K562 (cell line): ENCODE measurements around the gene TMEM176B.

Experiments used
- CTBP1 ChIP-seq: fragments of 450-650 bp; IDR thresholded peaks from 2 replicates; pipeline ENCODE4 v1.6.1; 2016; ENCODE audit warnings: borderline replicate concordance
- EZH2 ChIP-seq: IDR thresholded peaks from 2 replicates; pipeline ENCODE4 v1.6.1; 2012; ENCODE audit warnings: low read depth, mild to moderate bottlenecking, inconsistent platforms, low read length, borderline replicate concordance
- MAFG ChIP-seq: fragments of 450-650 bp; conservative IDR thresholded peaks from 2 replicates; pipeline ENCODE4 v1.6.1; 2016; ENCODE audit warnings: missing genetic modification characterization, missing compliant biosample characterization
- MAFK ChIP-seq: IDR thresholded peaks from 2 replicates; pipeline ENCODE4 v1.6.1; 2011; ENCODE audit warnings: low read length, improper control_type of control experiment
- TAF1 ChIP-seq: IDR thresholded peaks from 2 replicates; pipeline ENCODE4 v1.6.1; 2011; ENCODE audit warnings: mild to moderate bottlenecking, low read length, moderate library complexity; ENCODE audit not compliant: insufficient read depth, control insufficient read depth, severe bottlenecking; ENCODE audit errors: extremely low read depth
- TEAD1 ChIP-seq, 2 experiments: fragments of 450-650 bp in 1 of 2; sonication (generic) in 1 of 2; formaldehyde crosslinking; IDR thresholded peaks; 2 replicates each; pipeline versions ENCODE4 v1.4.0 to v1.8.0; 2020 to 2022; ENCODE audit warnings: mild to moderate bottlenecking in 2 of 2, missing genetic modification reagents in 1 of 2
- ZFX ChIP-seq: sonication (generic); formaldehyde crosslinking; IDR thresholded peaks from 2 replicates; pipeline ENCODE4 v1.8.0; 2022; ENCODE audit warnings: mild to moderate bottlenecking, missing genetic modification reagents, moderate library complexity
- TF ChIP-seq, protein P1 (sequence below), 3 experiments: IDR thresholded peaks in 2 of 3; conservative IDR thresholded peaks in 1 of 3; 2 replicates each; pipeline ENCODE4 v1.5.1; 2011 to 2012; ENCODE audit warnings: low read length in 3 of 3, mild to moderate bottlenecking in 3 of 3, control low read depth in 2 of 3, improper control_type of control experiment in 1 of 3, inconsistent platforms in 1 of 3, low read depth in 1 of 3, mixed read lengths in 1 of 3, moderate library complexity in 1 of 3; ENCODE audit not compliant: insufficient read depth in 2 of 3
- TF ChIP-seq, protein P2 (sequence below): sonication (generic); formaldehyde crosslinking; IDR thresholded peaks from 2 replicates; pipeline ENCODE4 v1.8.1; 2022; ENCODE audit warnings: missing genetic modification reagents
- TF ChIP-seq, protein P3 (sequence below): sonication (generic); formaldehyde crosslinking; IDR thresholded peaks from 2 replicates; pipeline ENCODE4 v1.8.1; 2023; ENCODE audit warnings: mild to moderate bottlenecking, missing genetic modification reagents, moderate library complexity
- TF ChIP-seq, protein P4 (sequence below): fragments of 250-450 bp; sonication (Bioruptor Pico); IDR thresholded peaks from 2 replicates; pipeline ENCODE4 v1.8.0; 2021; ENCODE audit warnings: moderate library complexity, mild to moderate bottlenecking, inconsistent platforms

DNA sequence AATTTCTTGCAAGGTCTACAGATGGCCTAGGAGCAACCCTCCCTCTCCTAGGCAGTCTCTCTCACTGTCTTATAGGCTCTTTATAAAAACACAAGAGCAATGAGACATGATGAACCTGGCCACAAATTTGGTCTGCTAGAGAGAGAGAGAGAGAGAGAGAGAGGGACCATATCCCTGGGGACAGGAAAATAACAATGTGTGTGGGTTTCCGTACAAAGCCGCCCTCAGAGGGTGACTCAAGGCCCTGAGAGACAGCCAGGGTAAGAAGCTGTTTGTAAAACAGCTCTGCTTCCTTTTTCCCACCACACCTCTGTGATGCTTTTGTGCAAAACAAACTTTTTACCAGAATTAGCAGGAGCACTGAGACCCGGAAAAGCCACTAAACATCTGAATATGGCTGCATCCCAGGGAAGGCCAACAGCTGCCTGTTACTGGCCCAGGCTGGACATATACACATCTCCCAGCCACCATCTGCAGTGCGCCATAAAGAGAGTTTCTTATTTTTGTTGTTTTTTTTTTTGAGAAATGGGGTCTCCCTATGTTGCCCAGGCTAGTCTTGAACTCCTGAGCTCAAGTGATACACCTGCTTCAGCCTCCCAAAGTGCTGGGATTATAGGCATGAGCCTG is 44.6 kb downstream of the TMEM176B start:
- no peak for TF ChIP-seq CTBP1
- no peak for TF ChIP-seq TAF1
- no peak for TF ChIP-seq EZH2
- TF ChIP-seq, protein P1, sequence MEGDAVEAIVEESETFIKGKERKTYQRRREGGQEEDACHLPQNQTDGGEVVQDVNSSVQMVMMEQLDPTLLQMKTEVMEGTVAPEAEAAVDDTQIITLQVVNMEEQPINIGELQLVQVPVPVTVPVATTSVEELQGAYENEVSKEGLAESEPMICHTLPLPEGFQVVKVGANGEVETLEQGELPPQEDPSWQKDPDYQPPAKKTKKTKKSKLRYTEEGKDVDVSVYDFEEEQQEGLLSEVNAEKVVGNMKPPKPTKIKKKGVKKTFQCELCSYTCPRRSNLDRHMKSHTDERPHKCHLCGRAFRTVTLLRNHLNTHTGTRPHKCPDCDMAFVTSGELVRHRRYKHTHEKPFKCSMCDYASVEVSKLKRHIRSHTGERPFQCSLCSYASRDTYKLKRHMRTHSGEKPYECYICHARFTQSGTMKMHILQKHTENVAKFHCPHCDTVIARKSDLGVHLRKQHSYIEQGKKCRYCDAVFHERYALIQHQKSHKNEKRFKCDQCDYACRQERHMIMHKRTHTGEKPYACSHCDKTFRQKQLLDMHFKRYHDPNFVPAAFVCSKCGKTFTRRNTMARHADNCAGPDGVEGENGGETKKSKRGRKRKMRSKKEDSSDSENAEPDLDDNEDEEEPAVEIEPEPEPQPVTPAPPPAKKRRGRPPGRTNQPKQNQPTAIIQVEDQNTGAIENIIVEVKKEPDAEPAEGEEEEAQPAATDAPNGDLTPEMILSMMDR (IDR thresholded peaks at IDR 0.05 in 2 of 3, conservative IDR thresholded peaks at IDR 0.05 in 1 of 3; ENCODE audit: insufficient read depth in 2 of 3, low read depth in 1 of 3, low read length in 3 of 3): no peak
- TF ChIP-seq, protein P2, sequence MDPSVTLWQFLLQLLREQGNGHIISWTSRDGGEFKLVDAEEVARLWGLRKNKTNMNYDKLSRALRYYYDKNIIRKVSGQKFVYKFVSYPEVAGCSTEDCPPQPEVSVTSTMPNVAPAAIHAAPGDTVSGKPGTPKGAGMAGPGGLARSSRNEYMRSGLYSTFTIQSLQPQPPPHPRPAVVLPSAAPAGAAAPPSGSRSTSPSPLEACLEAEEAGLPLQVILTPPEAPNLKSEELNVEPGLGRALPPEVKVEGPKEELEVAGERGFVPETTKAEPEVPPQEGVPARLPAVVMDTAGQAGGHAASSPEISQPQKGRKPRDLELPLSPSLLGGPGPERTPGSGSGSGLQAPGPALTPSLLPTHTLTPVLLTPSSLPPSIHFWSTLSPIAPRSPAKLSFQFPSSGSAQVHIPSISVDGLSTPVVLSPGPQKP (CRISPR knock-in tag): no peak
- no peak for TF ChIP-seq ZFX (CRISPR knock-in tag)
- TF ChIP-seq MAFG (tag): no peak
- TF ChIP-seq, protein P3, sequence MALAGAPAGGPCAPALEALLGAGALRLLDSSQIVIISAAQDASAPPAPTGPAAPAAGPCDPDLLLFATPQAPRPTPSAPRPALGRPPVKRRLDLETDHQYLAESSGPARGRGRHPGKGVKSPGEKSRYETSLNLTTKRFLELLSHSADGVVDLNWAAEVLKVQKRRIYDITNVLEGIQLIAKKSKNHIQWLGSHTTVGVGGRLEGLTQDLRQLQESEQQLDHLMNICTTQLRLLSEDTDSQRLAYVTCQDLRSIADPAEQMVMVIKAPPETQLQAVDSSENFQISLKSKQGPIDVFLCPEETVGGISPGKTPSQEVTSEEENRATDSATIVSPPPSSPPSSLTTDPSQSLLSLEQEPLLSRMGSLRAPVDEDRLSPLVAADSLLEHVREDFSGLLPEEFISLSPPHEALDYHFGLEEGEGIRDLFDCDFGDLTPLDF: no peak
- no peak for TF ChIP-seq MAFK
- TF ChIP-seq TEAD1 (CRISPR knock-in tag; IDR thresholded peaks at IDR 0.05): no peak
- TF ChIP-seq, protein P4, sequence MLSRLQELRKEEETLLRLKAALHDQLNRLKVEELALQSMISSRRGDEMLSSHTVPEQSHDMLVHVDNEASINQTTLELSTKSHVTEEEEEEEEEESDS (CRISPR knock-in tag): no peak
